ENCODE data around the gene CXCL6.

CXCL6 gene

GRCh38 chr4:73865431-73866096 is 29.1 kb downstream of the CXCL6 start:
- no peak for TF ChIP-seq CTCF (conservative IDR thresholded peaks at IDR 0.05; ENCODE audit: low read length)
- H3K4me3 ChIP-seq (ENCODE audit: low read length): no peak overlapping the region
- DNase-seq (ENCODE audit: low read depth): no peak

DNA sequence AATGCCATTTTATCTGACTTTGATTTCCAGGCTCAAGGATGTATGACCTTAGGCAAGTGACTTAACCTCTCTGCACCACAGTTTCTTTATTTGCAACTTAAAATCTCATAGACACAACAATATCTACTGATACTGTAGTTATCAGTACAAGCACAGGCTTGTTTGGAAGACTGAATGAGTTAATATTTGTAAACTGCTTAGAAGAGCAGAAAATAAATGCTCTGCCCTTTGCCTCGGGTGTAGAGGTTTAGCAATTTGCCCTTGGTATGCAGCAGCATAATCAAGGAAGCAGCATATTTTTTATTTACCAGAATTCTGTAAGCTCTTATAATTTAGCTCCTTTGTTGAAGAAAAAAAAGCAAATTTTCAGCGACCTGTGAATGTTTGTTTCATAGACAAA is 29.8 kb downstream of the CXCL6 start:
- DNase-seq (ENCODE audit: low read depth): no peak
- H3K4me3 ChIP-seq (ENCODE audit: low read length): no peak overlapping the region
- no peak for TF ChIP-seq CTCF (conservative IDR thresholded peaks at IDR 0.05; ENCODE audit: low read length)

DNA sequence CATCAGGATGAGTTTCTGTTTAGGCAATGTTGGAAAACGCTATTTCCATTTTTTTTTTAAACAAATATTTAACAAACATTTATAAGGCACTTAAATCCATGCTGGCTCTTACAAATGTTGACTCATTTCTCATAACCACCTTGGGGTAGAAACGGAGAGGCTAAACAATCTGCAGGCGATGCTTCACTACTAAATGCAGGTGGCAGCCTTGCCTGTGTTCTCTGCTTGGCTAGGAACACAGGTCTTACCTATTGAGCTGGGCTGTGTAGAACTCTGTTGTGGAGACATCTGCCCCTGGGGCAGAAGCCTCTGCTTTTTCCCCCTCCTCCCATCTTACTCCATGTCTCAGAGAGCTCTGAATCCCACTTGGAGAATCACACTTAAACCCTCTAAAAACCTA is 31.3 kb downstream of the CXCL6 start:
- no peak for DNase-seq (ENCODE audit: low read depth)
- TF ChIP-seq CTCF (conservative IDR thresholded peaks at IDR 0.05; ENCODE audit: low read length): no peak
- H3K4me3 ChIP-seq (ENCODE audit: low read length): no peak overlapping the region

GRCh38 chr4:73868206-73869129 is 32.0 kb downstream of the CXCL6 start:
- TF ChIP-seq CTCF (conservative IDR thresholded peaks at IDR 0.05; ENCODE audit: low read length): no peak
- no peak for DNase-seq (ENCODE audit: low read depth)
- H3K4me3 ChIP-seq (ENCODE audit: low read length): peak overlapping the region; percentile 64

- H3K4me3 ChIP-seq (ENCODE audit: low read length): peak within 1 kb of the TSS; percentile 64
- no peak; the same call in 1 of the 2 replicates for TF ChIP-seq CTCF (conservative IDR thresholded peaks at IDR 0.05; ENCODE audit: low read length)
- no peak for DNase-seq (ENCODE audit: low read depth)
These were observed 32.9 kb downstream of the CXCL6 start, which contains the start of gene CXCL1 for GRCh38 chr4:73869130-73870055. CXCL1 (plus strand) TSS chr4:73869393; CDS start chr4:73869471, 78 bp downstream.

- peak overlapping the region; percentile 64 for H3K4me3 ChIP-seq (ENCODE audit: low read length)
- TF ChIP-seq CTCF (conservative IDR thresholded peaks at IDR 0.05; ENCODE audit: low read length): no peak
- no peak for DNase-seq (ENCODE audit: low read depth)
These were observed 33.8 kb downstream of the CXCL6 start for GRCh38 chr4:73870260-73870659.

Data from AG10803 (cell line).